GM21619 (cell line): ENCODE results near the gene PLD1.

Experiments used
- ATAC-seq: cut with Tn5 transposase; IDR thresholded peaks from one replicate; pipeline ENCODE4 v1.9.1; 2021; ENCODE audit not compliant: unreplicated experiment

The PLD1 gene

GRCh38 chr3:171776411-171776810 is 33.9 kb downstream of the PLD1 start:
- ATAC-seq = no peak

GRCh38 chr3:171775943-171776342 is 34.3 kb downstream of the PLD1 start:
- ATAC-seq = no peak

GRCh38 chr3:171774521-171774920 is 35.8 kb downstream of the PLD1 start:
- no peak for ATAC-seq

- ATAC-seq = no peak
These were observed 37.7 kb downstream of the PLD1 start for GRCh38 chr3:171772427-171773056.

GRCh38 chr3:171770689-171771620 is 39.3 kb downstream of the PLD1 start:
- ATAC-seq = peak; percentile 54

- ATAC-seq = no peak
These were observed 40.8 kb downstream of the PLD1 start for GRCh38 chr3:171769461-171769860.

GRCh38 chr3:171768986-171769385 is 41.3 kb downstream of the PLD1 start:
- no peak for ATAC-seq

- ATAC-seq = no peak
These were observed 41.9 kb downstream of the PLD1 start for GRCh38 chr3:171768281-171768900.

GRCh38 chr3:171765511-171765887 is 44.8 kb downstream of the PLD1 start:
- ATAC-seq = no peak

GRCh38 chr3:171763392-171763791 is 46.9 kb downstream of the PLD1 start:
- no peak for ATAC-seq

GRCh38 chr3:171760477-171760876 is 49.8 kb downstream of the PLD1 start:
- no peak for ATAC-seq

GRCh38 chr3:171758109-171758508 is 52.2 kb downstream of the PLD1 start:
- no peak for ATAC-seq

- ATAC-seq = no peak
These were observed 52.8 kb downstream of the PLD1 start for GRCh38 chr3:171757361-171758034.

GRCh38 chr3:171755656-171756055 is 54.6 kb downstream of the PLD1 start:
- no peak for ATAC-seq

- no peak for ATAC-seq
These were observed 55.2 kb downstream of the PLD1 start for GRCh38 chr3:171755015-171755589.

- ATAC-seq = no peak
These were observed 56.4 kb downstream of the PLD1 start for GRCh38 chr3:171753665-171754408.

GRCh38 chr3:171753025-171753472 is 57.2 kb downstream of the PLD1 start:
- no peak for ATAC-seq

GRCh38 chr3:171752329-171752728 is 58.0 kb downstream of the PLD1 start:
- ATAC-seq = no peak

- no peak for ATAC-seq
These were observed 61.2 kb downstream of the PLD1 start for GRCh38 chr3:171749124-171749523.
